Smooth muscle cell (in vitro differentiated cells): ENCODE measurements around the gene GFER. TPM values are rescaled to one million over a fixed set of nuclear protein-coding genes. Genes with fewer than 3 reads are reported as not detected.

Experiments
- DNase-seq: peaks from one replicate; lab custom pipeline; 2025; ENCODE audit not compliant: unreplicated experiment; lab: John Stamatoyannopoulos, UW
- H2AFZ ChIP-seq: fragments of 200-600 bp; sonication (generic); 2 replicates; pipeline ENCODE4 v1.6.0; 2016; ENCODE audit warnings: antibody characterized with exemption, low read depth, mild to moderate bottlenecking
- H3F3A ChIP-seq: fragments of 200-600 bp; sonication (generic); 2 replicates; pipeline ENCODE4 v1.6.0; 2017; ENCODE audit warnings: antibody characterized with exemption, low read depth
- H3K27ac ChIP-seq: fragments of 200-600 bp; sonication (generic); 2 replicates; pipeline ENCODE4 v1.5.1; 2016; ENCODE audit warnings: low read depth, mild to moderate bottlenecking
- H3K27me3 ChIP-seq: fragments of 200-600 bp; sonication (generic); 2 replicates; pipeline ENCODE4 v1.6.1; 2016; ENCODE audit warnings: low read depth, mild to moderate bottlenecking
- H3K36me3 ChIP-seq: fragments of 200-600 bp; sonication (generic); 2 replicates; pipeline ENCODE4 v1.5.1; 2016; ENCODE audit warnings: low read depth
- H3K4me1 ChIP-seq: fragments of 200-600 bp; sonication (generic); 2 replicates; pipeline ENCODE4 v1.5.1; 2016; ENCODE audit warnings: low read depth
- H3K4me2 ChIP-seq: fragments of 200-600 bp; sonication (generic); 2 replicates; pipeline ENCODE4 v1.6.0; 2016; ENCODE audit warnings: mild to moderate bottlenecking
- H3K4me3 ChIP-seq: fragments of 200-600 bp; sonication (generic); 2 replicates; pipeline ENCODE4 v1.5.1; 2016; ENCODE audit warnings: mild to moderate bottlenecking
- H3K79me2 ChIP-seq: fragments of 200-600 bp; sonication (generic); 2 replicates; pipeline ENCODE4 v1.6.0; 2016; ENCODE audit warnings: low read depth, mild to moderate bottlenecking
- H3K9ac ChIP-seq: fragments of 200-600 bp; sonication (generic); 2 replicates; pipeline ENCODE4 v1.6.0; 2016; ENCODE audit warnings: low read depth
- H3K9me3 ChIP-seq: fragments of 200-600 bp; sonication (generic); replicated peaks from 2 replicates; pipeline ENCODE4 v1.5.1; 2016; ENCODE audit warnings: low read depth
- H4K20me1 ChIP-seq: fragments of 200-600 bp; sonication (generic); 2 replicates; pipeline ENCODE4 v1.6.0; 2016; ENCODE audit warnings: low read depth
- CTCF ChIP-seq: fragments of 200-600 bp; sonication (generic); IDR thresholded peaks from 2 replicates; pipeline ENCODE4 v1.5.1; 2017; ENCODE audit warnings: borderline replicate concordance, mild to moderate bottlenecking, antibody characterized with exemption; ENCODE audit not compliant: insufficient read depth, poor library complexity, severe bottlenecking
- WGBS: methylation state at CpG from one replicate; pipeline ENCODE4 v1.1.7; 2016; ENCODE audit warnings: low lambda C conversion rate; 5-methylcytosine and 5-hydroxymethylcytosine counted together
- polyA plus RNA-seq: library from polyadenylated mRNA; unstranded; fragments of >200 nt; fragmentation: Nextera tagmentation; extraction: Ambion mirVana; gene quantifications from 2 replicates; pipeline ENCODE4 v1.2.1, GENCODE V29; 2016
- total RNA-seq: library from RNA; depleted of rRNA; stranded (reverse); fragments of >200 nt; gene quantifications from 2 replicates; pipeline ENCODE4 v1.2.3, GENCODE V29; 2014

GFER gene
- total and polyA plus RNA-seq, 2 experiments from 2014 or later = 15.1 to 41.2 TPM

GRCh38 chr16:1968146-1968953 is 15.6 kb upstream of the GFER start:
- Histone ChIP-seq H3K36me3 (no peaks in the 10 kb centered on the region), H3K9me3 (no peaks in the 10 kb centered on the region), H3K27me3 (no peaks in the 10 kb centered on the region), H3K27ac (no peak overlapping the region), H2AFZ (no peak overlapping the region), H3K9ac (no peak overlapping the region), H3K4me3 (no peak overlapping the region), H3K79me2 (peaks cover 42% of the 10 kb centered on the region), H3K4me2 (no peak overlapping the region), H3F3A (peaks cover 4% of the 10 kb centered on the region), H3K4me1 (peaks cover 18% of the 10 kb centered on the region), H4K20me1 (peaks cover 12% of the 10 kb centered on the region)
- TF ChIP-seq CTCF = no peak
- no peak for DNase-seq
- WGBS = 94% methylated on average over 40 of the region's 41 CpGs

DNA sequence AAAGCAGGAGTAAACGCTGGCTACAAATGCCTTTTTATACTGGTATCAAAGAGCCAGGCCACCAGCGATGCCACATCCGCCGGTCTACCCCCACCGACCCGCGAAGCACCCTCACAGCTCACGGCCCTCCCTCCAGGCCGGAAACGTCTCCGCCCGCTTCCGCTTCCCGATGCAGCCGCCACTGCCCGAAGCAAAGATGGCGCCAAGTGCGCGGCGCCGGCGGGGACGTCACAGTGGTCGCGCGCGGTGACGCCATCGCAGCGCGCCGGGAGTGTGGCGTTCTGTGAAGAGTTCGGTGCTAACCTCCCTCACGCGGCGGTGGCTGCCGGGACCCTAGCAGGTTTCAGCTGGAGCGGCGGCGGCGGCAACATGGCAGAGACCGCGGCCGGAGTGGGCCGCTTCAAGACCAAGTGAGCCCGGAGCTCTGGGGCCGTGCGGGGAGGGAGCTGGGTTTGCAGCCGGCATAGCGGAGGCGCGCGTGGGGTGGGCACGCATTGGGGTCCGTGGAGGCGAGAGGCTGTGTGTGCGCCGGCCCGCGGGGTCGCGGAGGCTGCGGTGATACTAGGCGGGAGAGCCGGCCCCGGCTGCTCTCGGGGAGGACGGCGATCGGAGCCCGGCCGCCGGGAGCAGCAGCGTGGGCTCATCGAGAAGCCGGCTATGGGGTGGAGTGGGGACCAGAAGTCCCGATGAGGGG is 12.1 kb upstream of the GFER start, which contains the start of gene TBL3:
Gene TBL3, plus strand, starts transcription at position 258 of the 694 bp plus-strand sequence. Its CDS starts 112 bp downstream, at position 370.
- DNase-seq = peak; percentile 81
- H3K27ac ChIP-seq = peak within 1 kb of the TSS; percentile 77
- H3K9ac ChIP-seq = peak within 1 kb of the TSS; percentile 86
- TF ChIP-seq CTCF = no peak
- peak within 1 kb of the TSS; percentile 40 for H2AFZ ChIP-seq
- peaks cover 18% of the 10 kb centered on the region for H3K79me2 ChIP-seq
- H3F3A ChIP-seq = no peaks in the 10 kb centered on the region
- H3K36me3 ChIP-seq = no peaks in the 10 kb centered on the region
- under 1% methylated on average over 68 of the region's 78 CpGs for WGBS
- H4K20me1 ChIP-seq = no peaks in the 10 kb centered on the region
- no peaks in the 10 kb centered on the region for H3K9me3 ChIP-seq
- H3K4me2 ChIP-seq = peak within 1 kb of the TSS; percentile 85
- peak within 1 kb of the TSS; percentile 79 for H3K4me3 ChIP-seq
- H3K27me3 ChIP-seq = no peaks in the 10 kb centered on the region
- H3K4me1 ChIP-seq = peaks cover 5% of the 10 kb centered on the region

DNA sequence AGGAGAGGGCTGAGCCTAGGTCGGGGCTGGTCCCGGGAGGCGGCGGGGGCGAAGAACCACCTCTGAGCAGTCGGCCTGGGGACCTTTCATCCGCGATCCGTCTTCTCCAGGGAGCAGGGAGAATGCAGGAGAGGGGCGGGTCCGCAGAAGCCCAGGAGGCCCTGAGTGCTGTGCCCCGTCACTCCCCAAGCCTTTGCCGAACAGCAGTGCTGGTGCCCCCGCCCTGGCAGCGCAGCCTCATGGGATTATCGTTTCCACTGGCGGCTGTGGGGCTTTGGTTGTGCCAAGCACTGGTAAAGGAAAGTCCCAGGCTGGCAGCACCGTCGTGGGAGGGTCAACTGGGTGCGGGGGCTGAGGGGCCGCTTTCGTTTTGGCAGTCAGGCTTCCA is 11.5 kb upstream of the GFER start:
- peak overlapping the region; percentile 77 for H3K27ac ChIP-seq

More for the DNA sequence above, 11.5 kb upstream of the GFER start:
- H3K36me3 ChIP-seq = no peaks in the 10 kb centered on the region
- H3K9me3 ChIP-seq = no peaks in the 10 kb centered on the region
- no peak for TF ChIP-seq CTCF
- no peaks in the 10 kb centered on the region for H3K27me3 ChIP-seq
- peak overlapping the region; percentile 86 for H3K9ac ChIP-seq
- no peak overlapping the region for H2AFZ ChIP-seq
- peak overlapping the region; percentile 79 for H3K4me3 ChIP-seq
- no peak for DNase-seq
- H3F3A ChIP-seq = no peaks in the 10 kb centered on the region
- H4K20me1 ChIP-seq = no peaks in the 10 kb centered on the region
- H3K4me1 ChIP-seq = peaks cover 5% of the 10 kb centered on the region
- H3K79me2 ChIP-seq = peaks cover 18% of the 10 kb centered on the region
- WGBS = 9% methylated on average over 22 of the region's 22 CpGs
- H3K4me2 ChIP-seq = peak overlapping the region; percentile 85
